ENCODE measurements around the gene C4A.
"Not testable (repeated sequence)": the region's sequence is repeated elsewhere in the genome, so short reads cannot be mapped to it uniquely, and the experiment has no call there.

GRCh38 chr6:32003301-32003700 lies 21.4 kb downstream of the C4A start:
- not testable (repeated sequence) for TF ChIP-seq CTCF (conservative IDR thresholded peaks at IDR 0.05; ENCODE audit: low read depth, low read length); POLR2A (IDR thresholded peaks at IDR 0.05; ENCODE audit: low read depth, low read length); MAZ (IDR thresholded peaks at IDR 0.05; ENCODE audit: borderline replicate concordance, low read depth, low read length); RAD21 (IDR thresholded peaks at IDR 0.05; ENCODE audit: low read length); MAFK (IDR thresholded peaks at IDR 0.05; ENCODE audit: low read depth, low read length); CHD1 (IDR thresholded peaks at IDR 0.05; ENCODE audit: low read depth, low read length); SMC3 (IDR thresholded peaks at IDR 0.05; ENCODE audit: low read depth, low read length)
